ENCODE results near the gene IQSEC3. TPM values are rescaled to one million over a fixed set of nuclear protein-coding genes. Genes with fewer than 3 reads are reported as not detected.

IQSEC3 gene
- total RNA-seq, 1 experiment from 2014 or later = 1.7 TPM

DNA sequence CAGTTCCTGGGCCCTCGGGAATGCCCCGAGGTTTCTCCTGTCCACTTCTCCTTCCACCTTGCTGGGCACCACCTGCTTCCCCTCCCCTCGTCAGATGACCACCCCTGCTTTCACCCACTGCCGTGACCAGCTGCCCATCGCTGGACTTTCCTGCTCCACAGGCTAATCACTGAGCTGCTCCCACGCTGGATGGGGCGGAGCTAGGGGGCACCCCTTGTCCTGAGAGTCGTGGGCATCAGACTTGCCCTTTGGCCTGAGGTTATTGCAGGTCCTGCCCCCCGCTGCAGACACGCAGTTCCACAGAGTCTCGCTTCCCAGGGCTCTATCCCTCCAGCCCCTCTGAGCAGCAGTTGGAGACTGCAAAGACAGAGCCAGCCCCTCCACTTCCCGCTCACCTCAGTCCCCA, 147.0 kb downstream of the IQSEC3 start:
- Mint-ChIP-seq H3K9me3 (no peaks in the 10 kb centered on the region), H3K4me3 (no peak overlapping the region)

More for the DNA sequence above, 147.0 kb downstream of the IQSEC3 start:
- H3K27ac Mint-ChIP-seq = no peak overlapping the region
- peaks cover 27% of the 10 kb centered on the region for H3K4me1 Mint-ChIP-seq
- H3K27me3 Mint-ChIP-seq (ENCODE audit: low read depth) = peaks cover 50% of the 10 kb centered on the region
- no peak for ATAC-seq
- no peak for DNase-seq (ENCODE audit: low spot score)
- POLR2A ChIA-PET = interaction anchor here (1.2 kb wide), 1 partner anchor 25 kb away, joined by 5 read pairs; no protein-coding TSS in a partner anchor
- CTCF ChIA-PET = interaction anchor here (0.8 to 2.7 kb wide), 3 partner anchors 15 to 108 kb away, joined by 3 to 9 read pairs (median 8); no protein-coding TSS in a partner anchor
- no peaks in the 10 kb centered on the region for H3K36me3 Mint-ChIP-seq
- no peak for TF ChIP-seq FOXK1 (CRISPR knock-in tag; IDR thresholded peaks at IDR 0.05)
- TF ChIP-seq USF1 (CRISPR knock-in tag; IDR thresholded peaks at IDR 0.05) = no peak
- no peak for TF ChIP-seq KAT7 (CRISPR knock-in tag; IDR thresholded peaks at IDR 0.05; ENCODE audit: borderline replicate concordance)
- no peak for TF ChIP-seq ZNF219 (CRISPR knock-in tag; IDR thresholded peaks at IDR 0.05; ENCODE audit: borderline replicate concordance)
- no peak for TF ChIP-seq ZNF121 (CRISPR knock-in tag; IDR thresholded peaks at IDR 0.05)
- TF ChIP-seq JAZF1 (CRISPR knock-in tag; IDR thresholded peaks at IDR 0.05) = no peak
- TF ChIP-seq CREM (CRISPR knock-in tag; IDR thresholded peaks at IDR 0.05) = no peak
- TF ChIP-seq CREB1 (CRISPR knock-in tag; IDR thresholded peaks at IDR 0.05) = no peak
- no peak for TF ChIP-seq HMGA2 (CRISPR knock-in tag; IDR thresholded peaks at IDR 0.05)
- no peak for TF ChIP-seq GRHL2 (CRISPR knock-in tag; IDR thresholded peaks at IDR 0.05; ENCODE audit: insufficient replicate concordance, severe bottlenecking)
- TF ChIP-seq ZBTB21 (CRISPR knock-in tag; IDR thresholded peaks at IDR 0.05; ENCODE audit: borderline replicate concordance) = no peak
- TF ChIP-seq ZNF281 (CRISPR knock-in tag; IDR thresholded peaks at IDR 0.05) = no peak
- TF ChIP-seq, protein P1, sequence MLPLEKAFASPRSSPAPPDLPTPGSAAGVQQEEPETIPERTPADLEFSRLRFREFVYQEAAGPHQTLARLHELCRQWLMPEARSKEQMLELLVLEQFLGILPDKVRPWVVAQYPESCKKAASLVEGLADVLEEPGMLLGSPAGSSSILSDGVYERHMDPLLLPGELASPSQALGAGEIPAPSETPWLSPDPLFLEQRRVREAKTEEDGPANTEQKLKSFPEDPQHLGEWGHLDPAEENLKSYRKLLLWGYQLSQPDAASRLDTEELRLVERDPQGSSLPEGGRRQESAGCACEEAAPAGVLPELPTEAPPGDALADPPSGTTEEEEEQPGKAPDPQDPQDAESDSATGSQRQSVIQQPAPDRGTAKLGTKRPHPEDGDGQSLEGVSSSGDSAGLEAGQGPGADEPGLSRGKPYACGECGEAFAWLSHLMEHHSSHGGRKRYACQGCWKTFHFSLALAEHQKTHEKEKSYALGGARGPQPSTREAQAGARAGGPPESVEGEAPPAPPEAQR (CRISPR knock-in tag; IDR thresholded peaks at IDR 0.05) = no peak
- TF ChIP-seq, protein P2, sequence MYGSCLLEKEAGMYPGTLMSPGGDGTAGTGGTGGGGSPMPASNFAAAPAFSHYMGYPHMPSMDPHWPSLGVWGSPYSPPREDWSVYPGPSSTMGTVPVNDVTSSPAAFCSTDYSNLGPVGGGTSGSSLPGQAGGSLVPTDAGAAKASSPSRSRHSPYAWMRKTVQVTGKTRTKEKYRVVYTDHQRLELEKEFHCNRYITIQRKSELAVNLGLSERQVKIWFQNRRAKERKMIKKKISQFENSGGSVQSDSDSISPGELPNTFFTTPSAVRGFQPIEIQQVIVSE (CRISPR knock-in tag; IDR thresholded peaks at IDR 0.05; ENCODE audit: borderline replicate concordance) = no peak
- no peak for TF ChIP-seq FOXP4 (CRISPR knock-in tag; IDR thresholded peaks at IDR 0.05)
- TF ChIP-seq, protein P3, sequence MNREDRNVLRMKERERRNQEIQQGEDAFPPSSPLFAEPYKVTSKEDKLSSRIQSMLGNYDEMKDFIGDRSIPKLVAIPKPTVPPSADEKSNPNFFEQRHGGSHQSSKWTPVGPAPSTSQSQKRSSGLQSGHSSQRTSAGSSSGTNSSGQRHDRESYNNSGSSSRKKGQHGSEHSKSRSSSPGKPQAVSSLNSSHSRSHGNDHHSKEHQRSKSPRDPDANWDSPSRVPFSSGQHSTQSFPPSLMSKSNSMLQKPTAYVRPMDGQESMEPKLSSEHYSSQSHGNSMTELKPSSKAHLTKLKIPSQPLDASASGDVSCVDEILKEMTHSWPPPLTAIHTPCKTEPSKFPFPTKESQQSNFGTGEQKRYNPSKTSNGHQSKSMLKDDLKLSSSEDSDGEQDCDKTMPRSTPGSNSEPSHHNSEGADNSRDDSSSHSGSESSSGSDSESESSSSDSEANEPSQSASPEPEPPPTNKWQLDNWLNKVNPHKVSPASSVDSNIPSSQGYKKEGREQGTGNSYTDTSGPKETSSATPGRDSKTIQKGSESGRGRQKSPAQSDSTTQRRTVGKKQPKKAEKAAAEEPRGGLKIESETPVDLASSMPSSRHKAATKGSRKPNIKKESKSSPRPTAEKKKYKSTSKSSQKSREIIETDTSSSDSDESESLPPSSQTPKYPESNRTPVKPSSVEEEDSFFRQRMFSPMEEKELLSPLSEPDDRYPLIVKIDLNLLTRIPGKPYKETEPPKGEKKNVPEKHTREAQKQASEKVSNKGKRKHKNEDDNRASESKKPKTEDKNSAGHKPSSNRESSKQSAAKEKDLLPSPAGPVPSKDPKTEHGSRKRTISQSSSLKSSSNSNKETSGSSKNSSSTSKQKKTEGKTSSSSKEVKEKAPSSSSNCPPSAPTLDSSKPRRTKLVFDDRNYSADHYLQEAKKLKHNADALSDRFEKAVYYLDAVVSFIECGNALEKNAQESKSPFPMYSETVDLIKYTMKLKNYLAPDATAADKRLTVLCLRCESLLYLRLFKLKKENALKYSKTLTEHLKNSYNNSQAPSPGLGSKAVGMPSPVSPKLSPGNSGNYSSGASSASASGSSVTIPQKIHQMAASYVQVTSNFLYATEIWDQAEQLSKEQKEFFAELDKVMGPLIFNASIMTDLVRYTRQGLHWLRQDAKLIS (CRISPR knock-in tag; IDR thresholded peaks at IDR 0.05; ENCODE audit: borderline replicate concordance) = no peak
- TF ChIP-seq, protein P4, sequence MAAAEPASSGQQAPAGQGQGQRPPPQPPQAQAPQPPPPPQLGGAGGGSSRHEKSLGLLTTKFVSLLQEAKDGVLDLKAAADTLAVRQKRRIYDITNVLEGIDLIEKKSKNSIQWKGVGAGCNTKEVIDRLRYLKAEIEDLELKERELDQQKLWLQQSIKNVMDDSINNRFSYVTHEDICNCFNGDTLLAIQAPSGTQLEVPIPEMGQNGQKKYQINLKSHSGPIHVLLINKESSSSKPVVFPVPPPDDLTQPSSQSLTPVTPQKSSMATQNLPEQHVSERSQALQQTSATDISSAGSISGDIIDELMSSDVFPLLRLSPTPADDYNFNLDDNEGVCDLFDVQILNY (CRISPR knock-in tag; IDR thresholded peaks at IDR 0.05) = no peak
- no peak for TF ChIP-seq SOX15 (CRISPR knock-in tag; IDR thresholded peaks at IDR 0.05)
